AG04450 (cell line): ENCODE data around the gene POGZ. TPM values are rescaled to one million over a fixed set of nuclear protein-coding genes. Genes with fewer than 3 reads are reported as not detected.

ENCODE experiments used
- CTCF ChIA-PET: fragments of 300-600, 350-600 bp; formaldehyde crosslinking; extraction: SDS; loops from one replicate; lab custom pipeline; 2022; ENCODE audit warnings: antibody characterized with exemption, inconsistent platforms; lab: Charles Lee
- POLR2A ChIA-PET: fragments of 350-600 bp; formaldehyde crosslinking; extraction: SDS; loops from one replicate; lab custom pipeline; 2021; ENCODE audit warnings: antibody characterized with exemption, inconsistent platforms; lab: Yijun Ruan, JAX
- DNase-seq: peaks from one replicate; pipeline ENCODE4 v3.0.0-alpha.2; 2011; ENCODE audit warnings: low read depth, low spot score
- H3K27ac ChIP-seq: one replicate; pipeline ENCODE4 v1.5.1; 2012; ENCODE audit warnings: low read depth, low read length, control low read depth
- H3K27me3 ChIP-seq: one replicate; pipeline ENCODE4 v1.6.0; 2012; ENCODE audit warnings: low read length; ENCODE audit not compliant: control insufficient read depth, insufficient read depth
- H3K4me3 ChIP-seq: 2 replicates; pipeline ENCODE4 v1.5.1; 2011; ENCODE audit warnings: mild to moderate bottlenecking, low read depth, low read length, control low read depth
- H3K9me3 ChIP-seq: 2 replicates; pipeline ENCODE4 v1.5.1; 2012; ENCODE audit warnings: low read length; ENCODE audit not compliant: control insufficient read depth, insufficient read depth
- polyA plus RNA-seq: library from polyadenylated mRNA; depleted of rRNA; stranded (reverse); fragments of >200 nt; gene quantifications from 2 replicates; pipeline ENCODE4 v1.2.3, GENCODE V29; 2011; rRNA removed
- small RNA-seq: library from RNA; depleted of rRNA; stranded (forward); fragments of <200 nt; gene quantifications from one replicate; pipeline ENCODE3, GENCODE V24; 2012; ENCODE audit warnings: low read depth; ENCODE audit not compliant: insufficient read length
- TF ChIP-seq, protein P1 (sequence below): IDR thresholded peaks from 2 replicates; pipeline ENCODE4 v1.5.1; 2011; ENCODE audit warnings: low read depth, low read length, control low read depth, inconsistent platforms

Gene POGZ
- polyA plus RNA-seq, 1 experiment, result 45.7 TPM

DNA sequence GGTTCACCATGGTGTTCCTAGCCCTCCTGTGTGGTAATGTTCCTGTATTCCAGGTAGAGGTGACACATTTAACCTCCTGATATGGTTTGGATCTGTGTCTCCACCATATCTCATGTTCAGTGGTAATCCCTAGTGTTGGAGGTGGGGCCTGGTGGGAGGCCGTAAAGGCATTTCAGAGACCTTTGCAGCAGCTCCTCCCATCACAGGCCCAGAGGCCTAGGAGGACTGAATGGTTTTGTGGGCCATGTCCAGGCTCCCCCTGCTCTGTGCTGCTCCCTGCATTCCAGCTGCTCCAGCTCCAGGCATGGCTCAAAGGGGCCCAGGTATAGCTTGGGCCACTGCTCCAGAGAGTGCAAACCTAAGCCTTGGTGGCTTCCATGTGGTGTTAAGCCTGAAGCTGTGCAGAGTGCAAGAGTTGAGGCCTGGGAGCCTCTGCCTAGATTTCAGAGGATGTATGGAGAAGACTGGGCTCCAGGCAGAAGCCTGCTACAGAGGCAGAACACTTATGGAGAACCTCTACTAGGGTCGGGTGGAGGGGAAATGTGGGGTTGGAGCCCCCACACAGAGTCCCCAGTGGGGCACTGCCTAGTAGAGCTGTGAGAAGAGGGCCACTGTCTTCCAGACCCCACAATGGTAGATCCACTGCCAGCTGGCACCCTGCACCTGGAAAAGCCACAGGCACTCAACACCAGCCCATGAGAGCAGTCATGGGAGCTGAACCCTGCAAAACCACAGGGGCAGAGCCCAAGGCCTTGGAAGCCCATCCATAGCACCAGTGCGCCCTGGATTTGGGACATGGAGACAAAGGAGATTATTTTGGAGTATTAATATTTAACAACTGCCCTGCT is 96.8 kb downstream of the POGZ start:
- Histone ChIP-seq H3K27me3 (no peaks in the 10 kb centered on the region), H3K9me3 (peaks cover 11% of the 10 kb centered on the region), H3K4me3 (no peak overlapping the region), H3K27ac (no peak overlapping the region)
- POLR2A ChIA-PET, result interaction anchor here (0.6 to 1.1 kb wide), 2 partner anchors 9 to 67 kb away, joined by 3 to 6 read pairs; no protein-coding TSS in a partner anchor
- CTCF ChIA-PET, result no interaction called here
- no peak for DNase-seq
- TF ChIP-seq, protein P1, sequence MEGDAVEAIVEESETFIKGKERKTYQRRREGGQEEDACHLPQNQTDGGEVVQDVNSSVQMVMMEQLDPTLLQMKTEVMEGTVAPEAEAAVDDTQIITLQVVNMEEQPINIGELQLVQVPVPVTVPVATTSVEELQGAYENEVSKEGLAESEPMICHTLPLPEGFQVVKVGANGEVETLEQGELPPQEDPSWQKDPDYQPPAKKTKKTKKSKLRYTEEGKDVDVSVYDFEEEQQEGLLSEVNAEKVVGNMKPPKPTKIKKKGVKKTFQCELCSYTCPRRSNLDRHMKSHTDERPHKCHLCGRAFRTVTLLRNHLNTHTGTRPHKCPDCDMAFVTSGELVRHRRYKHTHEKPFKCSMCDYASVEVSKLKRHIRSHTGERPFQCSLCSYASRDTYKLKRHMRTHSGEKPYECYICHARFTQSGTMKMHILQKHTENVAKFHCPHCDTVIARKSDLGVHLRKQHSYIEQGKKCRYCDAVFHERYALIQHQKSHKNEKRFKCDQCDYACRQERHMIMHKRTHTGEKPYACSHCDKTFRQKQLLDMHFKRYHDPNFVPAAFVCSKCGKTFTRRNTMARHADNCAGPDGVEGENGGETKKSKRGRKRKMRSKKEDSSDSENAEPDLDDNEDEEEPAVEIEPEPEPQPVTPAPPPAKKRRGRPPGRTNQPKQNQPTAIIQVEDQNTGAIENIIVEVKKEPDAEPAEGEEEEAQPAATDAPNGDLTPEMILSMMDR, result no peak

DNA sequence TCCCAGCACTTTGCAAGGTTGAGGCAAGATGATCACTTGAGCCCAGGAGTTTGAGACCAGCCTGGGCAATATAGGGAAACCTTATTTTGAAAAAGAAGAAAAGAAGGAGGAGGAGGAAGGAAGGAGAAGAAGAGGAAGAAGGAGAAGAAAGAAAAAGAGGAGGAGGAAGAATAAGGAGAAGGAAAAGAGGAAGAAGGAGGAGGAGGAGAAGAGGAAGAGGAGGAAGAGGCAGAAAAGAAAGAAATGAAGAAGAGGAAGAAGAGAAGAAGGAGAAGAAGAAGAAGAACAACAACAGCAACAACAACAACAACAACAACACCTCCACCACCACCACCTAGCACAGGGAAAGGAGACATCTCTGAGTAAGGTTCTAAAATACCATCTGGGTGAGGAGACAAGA is 97.4 kb downstream of the POGZ start:
- POLR2A ChIA-PET, result interaction anchor here (1.1 kb wide), 1 partner anchor 9 kb away, joined by 3 read pairs; no protein-coding TSS in a partner anchor

DNA sequence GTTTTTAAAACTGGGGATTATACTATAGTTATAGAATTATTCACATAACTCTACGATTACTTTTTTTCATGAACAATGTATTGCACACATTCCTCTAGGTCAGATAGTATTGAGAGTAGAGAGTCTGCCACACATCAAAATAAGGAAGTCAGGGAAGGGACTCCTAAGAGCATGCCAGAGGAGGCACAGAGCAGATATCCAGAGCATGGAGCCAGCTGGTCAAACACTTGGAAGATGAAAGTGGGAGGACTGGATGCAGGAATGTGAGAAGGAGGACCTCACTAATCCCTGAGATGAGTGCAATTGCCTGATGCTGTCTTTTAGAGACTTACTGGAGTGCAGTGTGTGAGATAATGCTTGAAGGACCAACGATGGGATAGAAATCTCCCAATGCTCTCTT is 102.6 kb downstream of the POGZ start:
- Histone ChIP-seq H3K9me3 (peaks cover 10% of the 10 kb centered on the region), H3K27ac (no peak overlapping the region), H3K27me3 (no peaks in the 10 kb centered on the region), H3K4me3 (no peak overlapping the region)
- DNase-seq, result no peak
- ChIA-PET CTCF (interaction anchor here (6.4 kb wide), 1 partner anchor 16 kb away, joined by 38 read pairs; no protein-coding TSS in a partner anchor), POLR2A (interaction anchor here (0.6 kb wide), 2 partner anchors 15 to 86 kb away, joined by 3 read pairs; no protein-coding TSS in a partner anchor)
- TF ChIP-seq, protein P1, result no peak

More for the DNA sequence above, 97.4 kb downstream of the POGZ start:
- Histone ChIP-seq H3K27me3 (no peaks in the 10 kb centered on the region), H3K4me3 (no peak overlapping the region), H3K9me3 (peaks cover 11% of the 10 kb centered on the region), H3K27ac (no peak overlapping the region)
- TF ChIP-seq, protein P1, result no peak
- DNase-seq, result no peak
- CTCF ChIA-PET, result no interaction called here

Small RNAs within 50 kb of the gene (small RNA-seq; reads per million reads assigned to genes)
- gene RNY4P25, result 0.81 reads per million

Other genes starting within 250 kb of the POGZ start
- 258 and 275 TPM in 2 replicates for gene PSMD4, start 204.8 kb downstream of the POGZ start, polyA plus RNA-seq
- 10.5 and 12.0 TPM in 2 replicates for gene ZNF687, start 177.2 kb downstream of the POGZ start, polyA plus RNA-seq
- 75.2 and 83.2 TPM in 2 replicates for gene PI4KB, start 132.1 kb downstream of the POGZ start, polyA plus RNA-seq
- 40.9 and 42.7 TPM in 2 replicates for gene RFX5, start 112.2 kb downstream of the POGZ start, polyA plus RNA-seq
- gene SELENBP1, start 86.8 kb downstream of the POGZ start, polyA plus RNA-seq, result 85.0 and 102 TPM in 2 replicates
- 483 and 516 TPM in 2 replicates for gene PSMB4, start 59.9 kb downstream of the POGZ start, polyA plus RNA-seq
- 0.26 and 0.31 TPM in 2 replicates for gene CGN, start 51.9 kb upstream of the POGZ start, polyA plus RNA-seq
- gene TUFT1, start 80.8 kb upstream of the POGZ start, polyA plus RNA-seq, result 21.9 and 23.9 TPM in 2 replicates
- 22.4 and 23.8 TPM in 2 replicates for gene SNX27, start 152.6 kb upstream of the POGZ start, polyA plus RNA-seq